GM21528 (cell line): ENCODE data around the gene NAXE.

Source experiments
- ATAC-seq: cut with Tn5 transposase; IDR thresholded peaks from one replicate; pipeline ENCODE4 v1.9.1; 2021; ENCODE audit warnings: mild to moderate bottlenecking, moderate library complexity; ENCODE audit not compliant: unreplicated experiment, low FRiP score

The NAXE gene

GRCh38 chr1:156643049-156643777, 51.6 kb downstream of the NAXE start:
- no peak for ATAC-seq

- ATAC-seq: no peak
These were observed 52.2 kb downstream of the NAXE start for GRCh38 chr1:156643778-156644092.
